Vagina (tissue), 2 donors: ENCODE measurements around the gene RTL9.

ENCODE experiments used
- CTCF ChIP-seq, 3 experiments: fragments of 450-650 bp in 2 of 3; fragments of 200-600 bp in 1 of 3; sonication (generic) in 1 of 3; IDR thresholded peaks; one replicate each; pipeline ENCODE4 v1.5.1; 2017 to 2019; ENCODE audit warnings: antibody characterized with exemption in 3 of 3, mild to moderate bottlenecking in 2 of 3, moderate library complexity in 2 of 3
- POLR2AphosphoS5 ChIP-seq, 2 donors: sonication (generic); formaldehyde crosslinking; IDR thresholded peaks; one replicate each; pipeline ENCODE4 v1.9.0; 2017; ENCODE audit warnings: antibody characterized with exemption in 2 of 2, mild to moderate bottlenecking in 2 of 2, low read depth in 1 of 2; ENCODE audit not compliant: insufficient read depth in 1 of 2

GRCh38 chrX:110317061-110317819, 41.4 kb upstream of the RTL9 start:
- no peak for TF ChIP-seq CTCF (IDR thresholded peaks at IDR 0.05)
- no peak for TF ChIP-seq POLR2AphosphoS5 (IDR thresholded peaks at IDR 0.05; ENCODE audit: insufficient read depth in 1 of 2, low read depth in 1 of 2)
